GM13976 (cell line): ENCODE results near the gene TMEM117.

Experiments used
- DNase-seq: peaks from one replicate; pipeline ENCODE4 v3.0.0; 2012; ENCODE audit warnings: low spot score
- in situ Hi-C: fragments of 300-500 bp; cut with MboI; formaldehyde crosslinking; loops from one replicate; pipeline ENCODE4 v1.12.0; 2022; ENCODE audit warnings: low sequenced_read_pairs, mixed read lengths, inconsistent platforms; ENCODE audit not compliant: unreplicated experiment
- TF ChIP-seq, protein P1 (sequence below): IDR thresholded peaks from 2 replicates; pipeline ENCODE4 v1.5.1; 2012; ENCODE audit warnings: borderline replicate concordance, mild to moderate bottlenecking; ENCODE audit not compliant: insufficient read depth; ENCODE audit errors: extremely low read depth, missing control alignments, control extremely low read depth

The TMEM117 gene

DNA sequence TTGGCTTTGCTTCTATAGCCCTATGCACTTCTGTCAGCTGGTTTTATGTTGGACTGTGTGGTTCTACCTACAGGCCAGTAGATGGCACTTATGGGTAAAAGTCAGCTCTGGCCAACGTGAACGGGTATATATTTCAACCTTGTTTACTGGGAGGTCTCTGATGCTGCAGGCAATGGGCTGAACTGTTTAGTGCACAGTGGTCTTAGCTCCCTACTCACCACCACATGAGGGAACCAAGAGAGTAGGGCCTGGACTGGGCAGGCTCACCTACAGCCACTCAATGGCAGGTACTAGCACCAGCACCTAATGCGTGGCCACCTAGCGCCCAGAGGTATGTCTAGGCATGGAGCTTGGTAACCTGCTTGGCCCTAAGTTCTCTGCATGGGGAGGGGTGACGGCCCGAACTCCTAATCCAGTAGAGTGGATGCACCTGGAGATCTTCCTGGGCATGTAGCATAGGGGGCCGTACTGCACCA, 481.8 kb downstream of the TMEM117 start:
- TF ChIP-seq, protein P1, sequence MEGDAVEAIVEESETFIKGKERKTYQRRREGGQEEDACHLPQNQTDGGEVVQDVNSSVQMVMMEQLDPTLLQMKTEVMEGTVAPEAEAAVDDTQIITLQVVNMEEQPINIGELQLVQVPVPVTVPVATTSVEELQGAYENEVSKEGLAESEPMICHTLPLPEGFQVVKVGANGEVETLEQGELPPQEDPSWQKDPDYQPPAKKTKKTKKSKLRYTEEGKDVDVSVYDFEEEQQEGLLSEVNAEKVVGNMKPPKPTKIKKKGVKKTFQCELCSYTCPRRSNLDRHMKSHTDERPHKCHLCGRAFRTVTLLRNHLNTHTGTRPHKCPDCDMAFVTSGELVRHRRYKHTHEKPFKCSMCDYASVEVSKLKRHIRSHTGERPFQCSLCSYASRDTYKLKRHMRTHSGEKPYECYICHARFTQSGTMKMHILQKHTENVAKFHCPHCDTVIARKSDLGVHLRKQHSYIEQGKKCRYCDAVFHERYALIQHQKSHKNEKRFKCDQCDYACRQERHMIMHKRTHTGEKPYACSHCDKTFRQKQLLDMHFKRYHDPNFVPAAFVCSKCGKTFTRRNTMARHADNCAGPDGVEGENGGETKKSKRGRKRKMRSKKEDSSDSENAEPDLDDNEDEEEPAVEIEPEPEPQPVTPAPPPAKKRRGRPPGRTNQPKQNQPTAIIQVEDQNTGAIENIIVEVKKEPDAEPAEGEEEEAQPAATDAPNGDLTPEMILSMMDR: peak; percentile 41
- in situ Hi-C loops: no loop called here
- peak; percentile 24 for DNase-seq

DNA sequence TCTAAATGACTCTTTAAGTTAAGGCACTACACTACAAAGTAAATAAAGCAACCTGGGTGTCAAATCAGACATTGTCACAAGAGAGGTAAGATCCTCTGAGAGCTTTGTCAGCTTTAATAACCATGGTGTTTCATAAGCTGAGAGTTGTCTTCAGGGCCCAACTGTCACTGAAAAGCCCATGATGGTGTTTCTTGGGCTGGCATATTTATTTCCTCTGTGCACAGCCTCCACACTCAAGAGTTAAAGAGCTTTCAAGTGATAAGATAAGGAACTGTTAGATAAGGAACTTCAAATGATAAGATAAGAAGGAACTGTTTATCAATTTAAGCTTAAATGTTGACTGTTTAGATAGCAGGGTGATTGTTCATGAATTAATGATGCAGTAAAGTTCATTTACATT, 495.4 kb downstream of the TMEM117 start:
- TF ChIP-seq, protein P1: no peak
- no peak for DNase-seq
- in situ Hi-C loops: no loop called here

DNA sequence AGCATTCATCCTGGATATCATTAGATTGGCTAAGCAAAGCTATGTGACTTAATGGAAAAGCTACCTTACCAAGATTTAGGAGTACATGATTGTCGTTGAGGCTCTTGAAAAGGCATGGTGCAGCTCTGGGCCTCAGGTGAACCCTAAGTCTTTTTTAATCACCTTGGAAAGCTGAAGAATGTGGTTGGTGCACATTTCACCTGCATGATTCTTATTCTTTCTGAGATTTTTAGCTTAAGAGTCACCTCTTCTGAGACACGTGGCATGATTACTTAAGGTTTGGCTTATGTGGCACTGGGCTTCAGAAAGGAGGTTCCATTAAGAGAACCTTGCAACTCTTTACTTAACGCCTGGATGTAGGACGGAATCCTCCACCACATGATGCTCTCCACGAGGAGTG, 498.5 kb downstream of the TMEM117 start:
- in situ Hi-C loops: no loop called here
- no peak for DNase-seq
- TF ChIP-seq, protein P1: no peak

DNA sequence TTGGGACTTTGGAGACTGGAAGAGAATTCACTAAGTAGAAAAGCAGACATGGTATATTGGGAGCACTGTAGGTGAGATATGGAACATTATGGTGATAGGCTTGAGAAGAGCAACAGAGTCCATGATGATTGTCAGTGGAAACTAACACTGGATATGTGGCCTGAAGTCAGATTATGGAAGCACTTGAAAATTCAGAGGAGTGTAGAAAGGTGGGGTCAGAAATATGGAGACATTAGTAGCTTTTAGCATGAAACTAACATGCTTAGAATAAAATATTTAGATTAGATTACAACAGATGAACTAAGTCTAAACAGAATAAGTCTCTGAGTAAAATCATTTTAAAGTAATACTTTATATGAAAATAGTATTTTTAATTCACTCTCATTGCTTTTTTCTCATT, 499.1 kb downstream of the TMEM117 start:
- TF ChIP-seq, protein P1: no peak
- DNase-seq: no peak
- in situ Hi-C loops: no loop called here

DNA sequence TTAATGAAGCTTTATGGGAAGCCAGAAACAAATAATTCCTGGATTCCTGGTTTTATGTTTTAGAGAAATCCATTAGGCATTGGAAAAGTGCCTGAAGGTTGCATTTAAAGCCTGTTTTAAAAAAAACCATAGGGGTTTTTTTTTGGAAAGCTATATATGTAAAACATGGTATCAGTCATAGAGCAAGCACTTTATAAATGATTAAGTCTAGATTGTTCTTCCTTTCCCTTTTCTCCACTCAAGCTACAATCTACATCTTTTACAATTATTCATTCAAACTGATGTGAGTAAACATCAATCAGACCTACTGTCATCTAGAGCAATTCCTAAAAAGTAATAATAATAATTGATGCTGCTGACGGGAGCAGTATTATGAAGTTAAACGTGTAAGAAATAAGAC, 500.7 kb downstream of the TMEM117 start:
- TF ChIP-seq, protein P1: no peak
- in situ Hi-C loops: no loop called here
- no peak for DNase-seq

DNA sequence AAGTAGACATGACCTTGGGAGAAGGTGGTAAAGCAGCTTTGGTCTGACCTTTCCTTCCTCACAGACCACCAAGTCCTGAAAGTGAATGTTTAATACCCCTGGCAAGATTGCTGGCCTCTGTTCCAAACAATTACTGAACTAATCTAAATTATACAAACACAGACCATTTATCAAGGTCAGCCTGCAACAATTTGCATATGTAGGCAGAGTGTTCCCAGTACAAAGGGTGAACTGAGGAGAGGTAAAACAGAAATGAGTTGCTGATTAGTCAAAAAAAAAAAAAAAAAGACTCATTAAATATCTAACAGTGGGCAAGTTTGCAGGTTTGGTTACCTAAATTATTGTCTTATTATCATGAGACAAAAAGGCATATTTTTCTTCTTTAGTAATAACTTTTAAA, 506.5 kb downstream of the TMEM117 start:
- no peak for DNase-seq
- in situ Hi-C loops: no loop called here
- TF ChIP-seq, protein P1: no peak

DNA sequence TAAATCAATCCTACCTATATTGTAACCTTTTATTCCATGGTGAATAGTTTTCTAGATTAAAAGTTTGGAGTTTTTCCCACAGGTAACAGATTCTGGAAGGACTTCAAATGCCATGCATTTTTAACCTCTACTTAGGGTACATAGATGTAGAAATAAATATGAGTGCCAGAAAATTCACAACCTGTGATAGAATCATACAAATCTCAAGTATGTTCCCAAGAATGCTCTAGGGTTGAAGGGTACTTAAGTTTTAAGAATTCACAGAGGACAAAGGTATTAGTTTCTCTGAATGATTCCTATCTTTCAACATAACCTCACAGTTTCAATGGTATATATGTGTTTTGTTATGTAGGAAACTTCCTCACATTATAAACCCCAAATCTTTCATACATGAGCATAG, 511.3 kb downstream of the TMEM117 start:
- TF ChIP-seq, protein P1: no peak
- in situ Hi-C loops: no loop called here
- no peak for DNase-seq
